GM10847 (cell line): ENCODE measurements around the gene TTC28.

Source experiments
- POLR2A ChIP-seq: IDR thresholded peaks from 2 replicates; pipeline ENCODE4 v1.6.1; 2011; ENCODE audit not compliant: insufficient read length; ENCODE audit errors: extremely low read depth

Gene TTC28

DNA sequence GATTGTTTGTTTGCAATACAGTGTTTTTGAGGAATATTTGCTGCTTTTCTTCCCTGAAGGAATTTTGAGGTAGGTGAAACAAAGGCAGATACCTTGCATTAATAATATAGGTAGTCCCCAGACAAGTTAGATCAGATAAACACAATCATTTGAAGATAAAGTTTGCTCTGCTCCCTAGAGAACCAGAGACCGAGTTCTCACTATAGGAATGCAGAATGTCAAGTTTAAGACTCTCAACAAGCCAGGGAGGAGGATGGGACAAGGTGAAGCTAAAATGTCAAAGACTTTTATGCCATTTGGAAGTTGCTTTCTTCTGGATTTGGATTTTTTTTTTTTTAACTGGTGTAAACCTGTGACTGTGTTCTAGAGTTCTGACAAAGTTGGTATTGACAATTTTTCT, 364.7 kb downstream of the TTC28 start:
- no peak for TF ChIP-seq POLR2A

DNA sequence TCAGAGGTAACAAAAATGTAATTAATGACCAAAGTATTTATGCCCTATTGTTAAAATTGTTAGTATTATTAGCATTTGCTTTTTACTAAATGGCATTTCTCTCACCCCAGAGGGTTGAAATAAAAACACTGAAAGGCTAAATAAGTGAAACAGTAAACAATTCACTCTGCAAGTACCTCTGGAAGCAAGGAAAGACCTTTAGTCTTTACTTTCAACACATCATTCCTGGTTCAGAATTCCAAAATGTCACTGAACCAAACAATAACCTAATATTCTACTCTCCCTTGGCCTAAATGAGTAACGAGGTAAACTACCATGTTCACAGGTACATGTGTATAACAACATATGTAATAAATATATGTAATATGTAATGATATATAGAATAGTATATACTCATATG, 369.3 kb downstream of the TTC28 start:
- no peak for TF ChIP-seq POLR2A

DNA sequence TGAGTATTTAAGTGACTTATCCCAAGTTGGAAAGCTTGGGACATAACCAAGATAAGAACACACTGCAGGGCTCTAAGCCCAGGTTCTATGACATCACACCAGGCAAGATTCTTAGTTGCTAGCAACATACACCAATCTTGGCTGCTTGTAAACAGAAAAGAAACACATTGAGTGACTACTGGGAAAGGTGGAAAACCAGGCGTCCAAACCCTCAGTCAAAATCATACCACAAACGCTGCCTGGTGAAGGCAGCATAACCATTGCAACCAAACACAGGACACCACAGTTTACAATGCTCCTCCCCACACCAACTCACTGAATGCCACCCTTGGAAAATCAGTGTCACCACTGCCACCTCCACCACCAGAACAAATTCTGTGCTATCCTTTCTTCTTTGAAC, 379.9 kb downstream of the TTC28 start:
- TF ChIP-seq POLR2A = no peak

DNA sequence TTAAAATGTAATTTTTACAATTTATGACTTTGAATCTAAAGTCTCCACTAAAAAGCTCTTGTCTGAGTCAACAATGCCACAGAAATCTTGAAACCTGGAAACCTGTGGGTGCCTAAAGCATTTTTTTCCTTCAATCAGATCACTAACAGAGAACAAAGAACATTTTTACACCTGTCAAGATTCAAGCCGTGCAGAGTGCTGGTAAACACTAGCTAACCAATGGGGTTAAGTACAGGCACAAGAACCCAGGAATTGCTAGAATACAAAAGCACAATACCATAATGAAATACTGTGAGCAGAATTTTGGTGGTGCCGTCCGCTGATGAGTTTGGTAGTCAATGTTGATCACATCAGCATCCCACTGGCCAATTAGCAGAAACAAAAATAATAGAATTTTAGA, 380.3 kb downstream of the TTC28 start:
- TF ChIP-seq POLR2A = no peak

DNA sequence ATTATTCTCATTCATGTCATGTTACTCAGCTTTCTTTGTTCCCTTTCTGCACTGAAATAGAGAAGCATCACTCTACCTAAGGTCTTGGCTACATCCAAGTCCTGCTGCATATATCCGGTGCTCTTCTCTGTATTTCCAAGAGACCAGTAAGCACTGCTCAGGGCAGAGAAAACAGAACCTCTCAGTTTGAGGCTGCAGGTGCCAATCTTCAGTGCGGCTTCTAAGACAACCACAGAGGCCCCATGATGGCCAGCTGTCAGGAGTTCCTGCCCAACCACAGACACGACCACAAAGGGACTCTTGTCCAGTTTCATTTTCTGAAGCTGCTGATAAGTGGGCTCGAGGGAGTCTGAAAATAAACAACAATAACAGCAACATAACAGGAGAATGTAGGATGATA, 382.1 kb downstream of the TTC28 start:
- no peak for TF ChIP-seq POLR2A

DNA sequence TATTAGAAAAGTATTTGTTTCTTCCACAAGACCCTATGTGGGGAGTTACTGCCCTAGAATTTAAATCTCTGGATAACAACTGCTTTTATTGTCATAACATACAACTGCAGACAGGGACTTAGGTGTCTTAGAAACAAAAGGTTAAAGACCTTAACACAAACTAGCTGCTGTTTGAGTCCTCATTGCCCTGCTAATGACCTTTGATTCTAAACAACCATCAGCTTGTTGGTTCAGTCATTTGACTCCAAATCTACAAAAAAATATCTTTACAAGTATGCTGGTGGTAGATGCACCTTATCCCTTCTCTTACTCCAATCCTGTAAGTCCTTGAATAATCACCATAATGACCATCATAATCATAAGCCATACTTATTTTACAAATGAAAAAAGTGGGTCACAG, 383.2 kb downstream of the TTC28 start:
- TF ChIP-seq POLR2A = no peak

DNA sequence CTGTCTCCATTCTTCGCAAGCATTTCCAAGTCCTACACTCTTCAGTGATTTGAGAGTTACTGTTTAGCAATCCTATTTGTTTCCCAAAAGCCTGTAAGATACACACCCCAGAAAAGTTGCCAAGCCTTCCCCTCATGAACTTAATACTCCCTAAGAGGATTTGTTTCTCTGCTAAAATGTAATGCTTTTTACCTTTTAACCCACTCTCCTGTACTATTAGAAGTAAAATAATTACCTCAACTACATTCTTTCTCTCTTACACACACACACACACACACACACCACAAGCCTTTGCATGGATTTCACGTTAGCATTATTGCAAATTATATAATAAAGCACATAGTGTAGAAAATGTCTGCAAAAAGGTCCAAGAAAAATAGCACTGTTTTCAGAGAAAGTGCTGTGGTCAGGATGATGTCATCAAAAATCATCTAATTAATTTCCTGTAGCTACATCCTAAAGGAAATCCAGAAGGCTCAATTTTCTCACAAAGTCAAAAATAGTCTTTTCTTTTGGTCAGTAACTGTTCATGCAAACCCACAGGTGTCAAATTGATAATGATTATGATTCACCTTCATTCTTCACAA, 396.5 kb downstream of the TTC28 start:
- no peak for TF ChIP-seq POLR2A

DNA sequence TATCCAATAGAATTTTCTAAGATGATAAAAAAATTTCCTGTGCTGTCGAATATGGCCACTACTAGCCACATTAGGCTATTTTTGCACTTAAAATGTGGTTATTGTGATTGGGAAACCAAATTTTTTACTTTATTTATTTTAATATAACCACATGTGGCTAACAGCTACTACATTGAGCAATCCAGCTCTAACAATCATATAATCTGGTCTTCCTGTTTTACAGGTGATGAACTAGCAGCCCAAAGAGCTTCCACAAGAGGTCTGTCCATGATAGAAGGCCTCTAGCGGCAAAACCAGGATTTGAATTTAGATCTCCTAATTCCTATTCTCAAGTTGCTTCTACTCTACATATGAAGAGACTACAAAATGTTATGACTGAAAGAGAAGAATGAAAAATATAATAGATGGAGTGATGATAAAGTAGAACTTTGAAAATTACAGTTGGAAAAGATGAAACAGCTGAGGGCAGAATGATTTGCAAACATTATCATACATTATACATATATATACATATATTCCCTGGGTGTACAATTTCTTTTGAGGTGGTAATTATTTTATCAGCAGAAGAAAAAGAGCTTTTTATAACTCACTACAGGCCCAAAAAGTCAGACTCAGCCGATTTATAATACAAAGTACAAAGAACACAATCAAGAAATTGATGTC, 397.1 kb downstream of the TTC28 start:
- no peak for TF ChIP-seq POLR2A

DNA sequence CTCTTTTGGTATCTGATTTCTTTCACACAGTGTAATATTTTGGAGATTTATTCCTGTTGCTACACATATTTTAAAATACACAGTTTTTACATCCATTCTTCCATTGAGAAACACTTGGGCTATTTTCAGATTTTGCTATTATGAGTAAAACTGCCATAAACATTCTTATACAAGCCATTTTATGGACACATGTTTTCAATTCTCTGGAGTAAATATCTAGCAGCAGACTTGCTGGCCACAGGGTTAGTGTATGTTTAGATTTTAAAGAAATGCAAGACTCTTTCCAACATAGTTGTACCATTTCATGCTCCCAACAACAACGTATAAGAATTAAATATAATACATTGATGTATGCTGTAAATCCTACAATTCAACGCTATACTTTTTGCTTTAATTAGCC, 399.8 kb downstream of the TTC28 start:
- no peak for TF ChIP-seq POLR2A

DNA sequence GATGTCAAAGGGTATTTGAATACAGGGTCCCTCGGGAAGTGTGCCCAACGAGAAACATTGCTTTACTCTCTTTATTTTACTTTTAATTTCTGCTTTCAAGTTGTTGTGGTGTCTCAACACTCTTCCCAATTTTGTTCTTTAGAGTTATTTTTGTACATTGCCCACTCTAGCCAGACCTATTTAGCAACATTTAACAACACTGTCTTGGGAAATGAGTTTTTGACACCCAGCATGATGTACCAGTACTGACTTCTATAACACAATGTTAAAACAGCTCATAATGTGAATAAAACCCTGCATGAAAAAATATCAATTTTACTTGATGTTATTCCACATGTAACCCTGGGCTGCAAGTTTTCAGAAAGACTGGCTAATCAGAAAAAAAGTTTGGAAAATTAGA, 410.4 kb downstream of the TTC28 start:
- TF ChIP-seq POLR2A = no peak

DNA sequence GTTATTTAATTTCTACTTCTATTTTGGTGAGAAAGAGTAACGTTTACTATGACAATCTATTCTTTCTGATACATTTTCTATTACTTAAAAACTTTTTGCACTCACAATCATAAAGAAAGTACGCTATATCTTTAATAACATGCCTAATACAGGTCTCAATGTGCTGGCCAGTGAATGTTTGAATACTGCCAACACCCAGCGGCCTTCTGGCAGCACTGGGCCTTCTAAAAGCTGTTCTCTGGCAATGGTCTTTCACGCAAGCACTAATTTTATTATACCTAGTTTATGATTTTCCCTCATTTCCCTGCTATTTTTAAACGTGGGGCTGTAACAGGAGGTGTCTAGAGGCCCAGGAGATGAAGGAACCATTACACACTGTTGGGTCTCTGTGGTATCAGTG, 410.8 kb downstream of the TTC28 start:
- TF ChIP-seq POLR2A = no peak

DNA sequence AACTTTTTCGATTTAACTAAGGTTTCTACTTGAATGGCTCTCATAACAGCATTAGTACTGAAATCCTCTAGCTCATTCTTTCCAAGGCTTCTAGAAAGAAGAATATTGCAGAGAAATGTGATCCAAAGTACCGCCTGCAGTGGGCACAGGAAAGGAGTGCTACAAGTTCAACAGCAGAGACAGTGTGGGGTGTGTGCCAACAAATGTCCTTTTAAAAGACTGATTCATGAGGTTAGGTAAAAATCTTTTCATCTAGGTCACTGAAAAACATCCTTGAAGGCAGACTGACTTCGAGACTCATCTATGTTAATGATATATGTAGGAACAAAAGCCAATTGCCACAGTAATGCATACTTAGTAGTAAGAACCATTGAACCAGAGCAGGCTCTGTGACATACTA, 411.5 kb downstream of the TTC28 start:
- TF ChIP-seq POLR2A = no peak

DNA sequence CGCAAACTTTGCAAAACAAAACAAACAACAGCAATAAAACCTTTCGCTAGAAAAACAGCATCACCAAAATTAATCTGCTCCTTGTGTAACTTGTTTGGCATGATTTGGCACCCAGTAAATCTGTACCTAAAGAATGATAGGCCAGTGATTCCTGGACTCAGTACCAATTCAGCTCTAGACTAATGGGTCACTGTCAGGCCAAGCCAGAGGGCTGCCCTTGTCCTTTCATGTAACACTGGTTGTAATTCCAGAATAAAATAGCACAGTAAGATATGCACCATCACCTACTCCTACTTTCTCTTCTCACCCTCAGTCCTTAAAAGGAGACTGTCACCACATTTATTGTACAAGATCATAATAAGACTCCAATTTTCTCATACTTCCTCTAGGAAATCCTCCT, 419.0 kb downstream of the TTC28 start:
- TF ChIP-seq POLR2A = no peak

DNA sequence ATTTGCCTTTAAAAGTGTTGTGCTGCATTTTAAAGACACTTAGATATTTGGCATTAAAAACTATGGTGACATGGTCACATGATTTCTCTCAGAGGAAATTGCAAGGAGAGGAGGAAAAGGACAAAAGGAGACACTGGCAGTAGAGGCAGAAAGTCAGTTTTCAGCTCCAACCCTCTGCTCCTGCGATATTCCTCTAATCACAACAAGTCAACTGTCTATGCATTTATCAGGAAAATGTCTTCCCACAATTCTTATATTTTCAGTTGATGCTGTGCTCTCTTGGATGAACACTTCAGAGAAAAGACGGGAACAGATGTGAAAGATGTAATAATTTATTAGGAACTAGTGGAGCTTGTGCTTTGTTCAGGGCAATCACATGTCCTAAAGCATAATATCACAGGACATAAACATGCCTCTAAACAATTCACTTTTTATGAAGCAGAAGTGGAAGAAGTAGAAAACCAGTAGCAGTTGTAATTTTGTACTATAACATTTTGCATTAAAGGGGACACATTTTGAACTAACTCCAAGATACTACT, 419.8 kb downstream of the TTC28 start:
- no peak for TF ChIP-seq POLR2A

DNA sequence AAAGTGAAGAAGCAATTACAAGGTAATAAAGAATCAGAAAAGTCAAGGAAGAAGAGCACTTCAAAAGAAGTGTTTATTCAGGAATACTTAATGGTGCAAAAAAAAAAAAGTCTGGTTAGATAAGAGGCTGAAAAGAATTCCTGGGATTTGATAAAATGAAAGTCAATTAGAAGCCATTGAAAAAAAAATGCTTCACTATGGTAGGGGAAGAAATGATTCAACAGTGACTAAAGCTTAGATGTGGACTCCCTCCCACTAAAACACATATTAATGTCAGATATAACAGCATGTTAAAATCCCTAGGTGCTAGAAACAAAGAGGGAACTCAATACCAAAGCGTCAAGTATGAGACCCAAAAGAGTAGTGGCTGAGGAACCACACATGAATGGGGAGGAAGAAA, 425.2 kb downstream of the TTC28 start:
- no peak for TF ChIP-seq POLR2A

DNA sequence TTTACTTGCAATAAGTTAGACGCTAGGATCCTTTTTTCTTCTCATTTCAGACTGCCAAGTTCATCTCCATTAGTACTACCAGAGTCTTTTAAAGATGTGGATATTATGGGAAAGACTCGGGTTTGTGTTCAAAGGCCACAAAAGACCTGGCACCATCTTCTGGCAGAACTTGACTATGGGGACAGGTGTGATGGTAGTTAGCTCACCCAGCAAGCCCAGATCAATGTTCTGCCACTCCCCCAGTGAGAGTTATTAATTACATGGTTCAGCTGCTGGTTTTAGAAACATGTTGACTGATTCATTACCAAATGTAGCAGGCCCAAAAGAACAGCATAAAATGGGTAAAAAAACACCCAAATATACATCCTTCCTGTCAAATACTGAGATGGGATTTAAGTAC, 427.1 kb downstream of the TTC28 start:
- no peak for TF ChIP-seq POLR2A
